Parietal lobe (tissue), 2 donors: ENCODE data around the gene CDK17. TPM values are rescaled to one million over a fixed set of nuclear protein-coding genes. Genes with fewer than 3 reads are reported as not detected.

ENCODE experiments used
- small RNA-seq: library from RNA; depleted of rRNA; stranded (forward); fragments of <200 nt; gene quantifications from one replicate; pipeline ENCODE3, GENCODE V24; 2014; ENCODE audit warnings: low replicate concordance
- total RNA-seq: library from RNA; depleted of rRNA; stranded (reverse); fragments of >200 nt; gene quantifications from one replicate; pipeline ENCODE4 v1.2.3, GENCODE V29; 2014

CDK17 gene
- total RNA-seq, result 154 TPM

DNA sequence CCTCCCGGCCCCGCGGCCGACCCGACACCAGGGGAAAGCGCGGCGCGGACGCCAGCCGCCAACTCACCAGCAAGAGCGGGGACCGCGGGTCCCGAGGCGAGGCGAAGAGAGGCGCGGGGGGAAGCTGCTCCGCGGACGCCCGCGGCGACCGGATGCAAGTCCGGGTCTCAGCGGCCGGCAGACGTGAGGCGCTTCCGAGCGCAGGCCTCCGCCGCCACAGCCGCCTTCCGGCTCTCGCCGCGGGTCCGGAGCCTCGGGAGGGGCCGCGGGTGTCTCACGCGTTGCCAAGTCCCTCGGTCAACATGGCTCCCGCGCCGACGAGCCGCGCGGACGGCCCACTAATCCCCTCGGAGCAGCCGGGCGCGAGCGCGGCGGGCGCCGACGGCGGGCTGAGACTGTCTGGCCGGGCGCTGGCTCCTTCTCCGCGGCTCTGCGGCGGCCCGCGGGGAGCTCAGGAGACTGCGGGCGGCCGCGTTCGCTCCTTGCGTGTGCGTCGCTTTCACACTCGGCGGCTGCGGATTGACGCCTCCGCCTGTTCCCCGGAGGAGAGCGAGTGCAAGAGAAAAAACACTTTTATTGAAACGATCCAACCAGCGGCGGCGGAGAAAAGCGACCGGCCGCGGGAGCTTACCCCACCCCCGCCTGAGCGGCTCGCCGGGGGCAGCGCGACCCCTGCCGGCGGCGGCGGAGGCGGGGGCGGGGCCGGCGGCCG lies at the start of gene CDK17:
CDK17 (minus strand) TSS at position 521 of the 712 bp plus-strand sequence. CDS start 65,603 bp downstream, outside the sequence.

Small RNA genes within 50 kb of the gene (small RNA-seq; reads per million reads assigned to genes)
- not detected for gene RN7SKP11
- gene RNU4-24P, result not detected

Other genes starting within 250 kb of the CDK17 start
- 1.9 TPM for gene ELK3, start 206.1 kb downstream of the CDK17 start, total RNA-seq
- 13.8 TPM for gene CFAP54, start 89.1 kb upstream of the CDK17 start, total RNA-seq